HepG2 (cell line): ENCODE data around the gene AGXT. TPM values are rescaled to one million over a fixed set of nuclear protein-coding genes. Genes with fewer than 3 reads are reported as not detected.

ENCODE experiments used
- ATAC-seq: fragments of 200-7000 bp; cut with Tn5 transposase; 3 replicates; pipeline ENCODE4 v1.9.1; 2020; ENCODE audit warnings: mild to moderate bottlenecking, moderate library complexity
- BruUV-seq: library from RNA; stranded (reverse); fragments of 400-500 nt; replicated peaks from 2 replicates; lab custom pipeline; 2021; lab: Mats Ljungman, UMichigan
- CTCF ChIA-PET: fragments of 300-600 bp; formaldehyde crosslinking; extraction: SDS; loops from one replicate; lab custom pipeline; 2021; ENCODE audit warnings: low total read pairs, inconsistent platforms, low intra/inter-chr PET ratio; lab: Yijun Ruan, JAX
- POLR2A ChIA-PET: fragments of 350-600 bp; sonication (Branson Sonifier 250); formaldehyde crosslinking; loops from one replicate; lab custom pipeline; 2020; ENCODE audit warnings: antibody characterized with exemption, inconsistent platforms; lab: Yijun Ruan, JAX
- DNase-seq: peaks from one replicate; pipeline ENCODE4 v3.0.0-alpha.2; 2015; ENCODE audit warnings: low spot score
- FAIRE-seq: peaks from 3 replicates; lab custom pipeline; 2011; peaks lifted over from hg19 to GRCh38; lab: Jason Lieb, UNC
- H2AFZ ChIP-seq: one replicate; pipeline ENCODE4 v1.6.1; 2011; ENCODE audit warnings: low read length, inconsistent platforms
- H3K27ac ChIP-seq: fragments of 300-600 bp; 3 replicates; pipeline ENCODE4 v1.8.0; 2011; ENCODE audit warnings: mixed run types, mild to moderate bottlenecking, mixed read lengths, low read length, inconsistent platforms; ENCODE audit not compliant: insufficient read depth; ENCODE audit errors: extremely low read length
- H3K27me3 ChIP-seq, 2 experiments: fragments of 200-600 bp in 1 of 2; 2 replicates in 1 of 2; 3 replicates in 1 of 2; pipeline versions ENCODE4 v1.6.0 to v1.8.0; 2011; ENCODE audit warnings: low read length in 2 of 2, mild to moderate bottlenecking in 2 of 2, moderate library complexity in 2 of 2, inconsistent platforms in 1 of 2; ENCODE audit not compliant: insufficient read depth in 2 of 2, control insufficient read depth in 1 of 2
- H3K36me3 ChIP-seq, 2 experiments: fragments of 200-600 bp in 1 of 2; replicated peaks in 1 of 2; 2 replicates in 1 of 2; 3 replicates in 1 of 2; pipeline versions ENCODE4 v1.5.1 to v1.8.0; 2011; ENCODE audit warnings: low read length in 2 of 2, inconsistent platforms in 1 of 2; ENCODE audit not compliant: insufficient read depth in 2 of 2, control insufficient read depth in 1 of 2
- H3K4me1 ChIP-seq: 2 replicates; pipeline ENCODE4 v1.5.1; 2012; ENCODE audit warnings: low read length, inconsistent platforms; ENCODE audit not compliant: insufficient read depth
- H3K4me2 ChIP-seq: 2 replicates; pipeline ENCODE4 v1.6.0; 2011; ENCODE audit warnings: low read depth, low read length, inconsistent platforms
- H3K4me3 ChIP-seq, 3 experiments: fragments of 200-600 bp in 1 of 3; sonication (generic), shearing (Covaris generic) in 1 of 3; replicated peaks in 1 of 3; 2 replicates each; pipeline ENCODE4 v1.5.1; 2011 to 2016; ENCODE audit warnings: low read length in 3 of 3, inconsistent platforms in 2 of 3, low read depth in 2 of 3, mild to moderate bottlenecking in 2 of 3, control low read depth in 1 of 3, mixed read lengths in 1 of 3; ENCODE audit not compliant: insufficient read depth in 1 of 3
- H3K79me2 ChIP-seq: one replicate; pipeline ENCODE4 v1.6.1; 2011; ENCODE audit warnings: low read length, inconsistent platforms; ENCODE audit not compliant: insufficient read depth
- H3K9ac ChIP-seq: 2 replicates; pipeline ENCODE4 v1.6.0; 2011; ENCODE audit warnings: mild to moderate bottlenecking, low read depth, low read length, inconsistent platforms; ENCODE audit not compliant: insufficient read depth
- H3K9me3 ChIP-seq: 2 replicates; pipeline ENCODE4 v1.5.1; 2012; ENCODE audit warnings: mild to moderate bottlenecking, low read length
- H4K20me1 ChIP-seq: 2 replicates; pipeline ENCODE4 v1.6.0; 2011; ENCODE audit warnings: inconsistent platforms, mild to moderate bottlenecking, low read length, moderate library complexity; ENCODE audit not compliant: insufficient read depth
- AHDC1 ChIP-seq: sonication (generic); formaldehyde crosslinking; IDR thresholded peaks from 2 replicates; pipeline ENCODE4 v1.5.1; 2020; ENCODE audit warnings: mild to moderate bottlenecking, missing genetic modification reagents, borderline replicate concordance
- HNF1A ChIP-seq, 2 experiments: sonication (generic) in 1 of 2; formaldehyde crosslinking in 1 of 2; IDR thresholded peaks; 2 replicates each; pipeline versions ENCODE4 v1.4.0 to v1.6.1; 2016 to 2020; ENCODE audit warnings: borderline replicate concordance in 1 of 2, low read depth in 1 of 2, mild to moderate bottlenecking in 1 of 2, missing genetic modification reagents in 1 of 2
- MAF1 ChIP-seq: sonication (generic); formaldehyde crosslinking; IDR thresholded peaks from 2 replicates; pipeline ENCODE4 v1.5.0; 2020; ENCODE audit warnings: missing genetic modification reagents, borderline replicate concordance
- NCOA5 ChIP-seq: sonication (generic); formaldehyde crosslinking; IDR thresholded peaks from 2 replicates; pipeline ENCODE4 v1.4.0; 2020; ENCODE audit warnings: missing genetic modification reagents
- PTBP1 ChIP-seq: fragments of 200-400 bp; formaldehyde crosslinking; IDR thresholded peaks from 2 replicates; pipeline ENCODE4 v1.6.1; 2018; ENCODE audit warnings: low read length, low read depth; ENCODE audit not compliant: poor library complexity, severe bottlenecking
- SP4 ChIP-seq: sonication (generic); formaldehyde crosslinking; IDR thresholded peaks from 2 replicates; pipeline ENCODE4 v1.8.1; 2023; ENCODE audit warnings: mild to moderate bottlenecking, missing genetic modification reagents
- TEAD3 ChIP-seq: optimal IDR thresholded peaks from 2 replicates; pipeline ENCODE3; 2016; ENCODE audit warnings: borderline replicate concordance
- ZFP36 ChIP-seq: fragments of 150-350 bp; IDR thresholded peaks from 2 replicates; pipeline ENCODE4 v1.6.1; 2018; ENCODE audit warnings: borderline replicate concordance, low read length, low read depth; ENCODE audit not compliant: partially characterized antibody
- ZNF17 ChIP-seq: sonication (generic); formaldehyde crosslinking; IDR thresholded peaks from 2 replicates; pipeline ENCODE4 v1.5.0; 2020; ENCODE audit warnings: mild to moderate bottlenecking, missing genetic modification reagents
- ZNF367 ChIP-seq: sonication (generic); formaldehyde crosslinking; IDR thresholded peaks from 2 replicates; pipeline ENCODE4 v1.4.0; 2020; ENCODE audit warnings: missing genetic modification reagents, borderline replicate concordance
- ZNF629 ChIP-seq: sonication (generic); formaldehyde crosslinking; conservative IDR thresholded peaks from 2 replicates; pipeline ENCODE4 v1.5.0; 2020; ENCODE audit warnings: missing genetic modification reagents
- ZNF747 ChIP-seq: sonication (generic); formaldehyde crosslinking; IDR thresholded peaks from 2 replicates; pipeline ENCODE4 v1.8.1; 2023; ENCODE audit warnings: missing genetic modification reagents, mild to moderate bottlenecking, borderline replicate concordance
- ZNF782 ChIP-seq: sonication (generic); formaldehyde crosslinking; IDR thresholded peaks from 2 replicates; pipeline ENCODE4 v1.4.0; 2020; ENCODE audit warnings: missing genetic modification reagents, mild to moderate bottlenecking, borderline replicate concordance
- WGBS: methylation state at CpG from one replicate; pipeline ENCODE4 v1.1.6; 2017; ENCODE audit warnings: low lambda C conversion rate; 5-methylcytosine and 5-hydroxymethylcytosine counted together
- in situ Hi-C: cut with HindIII; loops from 2 replicates; pipeline ENCODE4 v1.10.0; 2017; ENCODE audit warnings: low pct_unique_long_range_greater_than_20kb; ENCODE audit not compliant: extremely low pct_ligation_motif_present
- intact Hi-C: fragments of 100-400 bp; cut with micrococcal nuclease; formaldehyde crosslinking; loops from one replicate; pipeline ENCODE4 v1.10.0; 2022; ENCODE audit not compliant: unreplicated experiment
- polyA plus RNA-seq, 8 experiments: library from polyadenylated mRNA; depleted of rRNA in 3 of 8; stranded (reverse) in 7 of 8; unstranded in 1 of 8; fragments of >200 nt; fragmentation: Illumina TruSeq in 4 of 8; extraction: Trizol in 4 of 8; gene quantifications; 2 replicates each; pipeline versions ENCODE4 v1.2.1 to v1.2.3, GENCODE V29; 2011 to 2016; ENCODE audit warnings: low read depth in 4 of 8, missing spikeins in 1 of 8, mixed read lengths in 1 of 8; ENCODE audit not compliant: insufficient read depth in 1 of 8
- total RNA-seq, 5 experiments: library from RNA; depleted of rRNA; stranded (reverse); fragments of >200 nt; fragmentation: Illumina TruSeq; extraction: Trizol; gene quantifications; 2 replicates each; pipeline ENCODE4 v1.2.3, GENCODE V29; 2016; ENCODE audit warnings: low read depth in 1 of 5

AGXT gene
- total and polyA plus RNA-seq, 2 of the 13 experiments (the other 11 are each of a cell fraction or from before 2014, with no cell fraction given) = 41.9 to 96.1 TPM

- TF ChIP-seq HNF1A (IDR thresholded peaks at IDR 0.05; ENCODE audit: low read depth) (no peak), HNF1A (CRISPR knock-in tag; IDR thresholded peaks at IDR 0.05; ENCODE audit: borderline replicate concordance) (no peak), TEAD3 (CRISPR knock-in tag) (no peak), ZFP36 (no peak), ZNF629 (CRISPR knock-in tag) (no peak), ZNF17 (CRISPR knock-in tag) (no peak)
Observed at GRCh38 chr2:240885566-240885965, 16.9 kb downstream of the AGXT start (continued).

- FAIRE-seq = no peak
- Histone ChIP-seq H3K4me3 (no peak overlapping the region), H3K4me2 (no peak overlapping the region), H3K4me1 (peaks cover 46% of the 10 kb centered on the region), H3K9me3 (no peaks in the 10 kb centered on the region), H3K27ac (no peak overlapping the region), H2AFZ (no peak overlapping the region), H3K27me3 (no peaks in the 10 kb centered on the region), H4K20me1 (no peaks in the 10 kb centered on the region), H3K36me3 (no peaks in the 10 kb centered on the region), H3K9ac (no peak overlapping the region), H3K79me2 (no peaks in the 10 kb centered on the region)
- in situ Hi-C loops = no loop called here
- BruUV-seq = no TSS peak
- no peak for ATAC-seq
- TF ChIP-seq ZNF367 = no peak
- no peak for TF ChIP-seq ZNF747 (CRISPR knock-in tag)
- no peak for TF ChIP-seq SP4 (CRISPR knock-in tag)
- TF ChIP-seq NCOA5 = no peak
- TF ChIP-seq MAF1 (CRISPR knock-in tag) = no peak
- TF ChIP-seq PTBP1 = no peak
- no peak for TF ChIP-seq AHDC1 (CRISPR knock-in tag)
- no peak for TF ChIP-seq ZNF782 (CRISPR knock-in tag)
- POLR2A ChIA-PET = interaction anchor here (1.2 to 9.3 kb wide), 3 partner anchors 12 to 29 kb away, joined by 4 to 63 read pairs (median 5); no protein-coding TSS in a partner anchor
- 83% methylated on average over 5 of the region's 5 CpGs for WGBS
- DNase-seq = no peak
- CTCF ChIA-PET = no interaction called here
- intact Hi-C loops = no loop called here
Observed at GRCh38 chr2:240886023-240886565, 17.5 kb downstream of the AGXT start.
